Omental fat pad (tissue), 4 donors: ENCODE data around the gene BANP. TPM values are rescaled to one million over a fixed set of nuclear protein-coding genes. Genes with fewer than 3 reads are reported as not detected.
"Not testable (repeated sequence)": the region's sequence is repeated elsewhere in the genome, so short reads cannot be mapped to it uniquely, and the experiment has no call there.

Experiments used
- ATAC-seq: fragments of 150-250 bp; one replicate; pipeline ENCODE4 v1.9.1; 2016; ENCODE audit warnings: mild to moderate bottlenecking, moderate library complexity; ENCODE audit not compliant: low FRiP score
- DNase-seq: peaks from one replicate; pipeline ENCODE4 v3.0.0-alpha.2; 2019; ENCODE audit warnings: low spot score
- CTCF ChIP-seq, 3 donors: fragments of 450-650 bp; IDR thresholded peaks; one replicate each; pipeline ENCODE4 v1.5.1; 2016 to 2017; ENCODE audit warnings: antibody characterized with exemption in 3 of 3, mild to moderate bottlenecking in 3 of 3, moderate library complexity in 2 of 3
- total RNA-seq, 4 donors: library from RNA; depleted of rRNA; stranded (reverse); fragments of >200 nt; gene quantifications; one replicate each; pipeline ENCODE4 v1.1.0, GENCODE V29; 2016

The BANP gene
- total RNA-seq, 4 donors from 2014 or later = 20.5 to 35.8 (median 24.6) TPM

GRCh38 chr16:88099563-88099890 is 148.3 kb downstream of the BANP start:
- no peak for TF ChIP-seq CTCF (IDR thresholded peaks at IDR 0.05)
- no peak for ATAC-seq
- no peak for DNase-seq

- ATAC-seq, DNase-seq: not testable (repeated sequence)
Measured at GRCh38 chr16:88099956-88100355, 148.7 kb downstream of the BANP start.

DNA sequence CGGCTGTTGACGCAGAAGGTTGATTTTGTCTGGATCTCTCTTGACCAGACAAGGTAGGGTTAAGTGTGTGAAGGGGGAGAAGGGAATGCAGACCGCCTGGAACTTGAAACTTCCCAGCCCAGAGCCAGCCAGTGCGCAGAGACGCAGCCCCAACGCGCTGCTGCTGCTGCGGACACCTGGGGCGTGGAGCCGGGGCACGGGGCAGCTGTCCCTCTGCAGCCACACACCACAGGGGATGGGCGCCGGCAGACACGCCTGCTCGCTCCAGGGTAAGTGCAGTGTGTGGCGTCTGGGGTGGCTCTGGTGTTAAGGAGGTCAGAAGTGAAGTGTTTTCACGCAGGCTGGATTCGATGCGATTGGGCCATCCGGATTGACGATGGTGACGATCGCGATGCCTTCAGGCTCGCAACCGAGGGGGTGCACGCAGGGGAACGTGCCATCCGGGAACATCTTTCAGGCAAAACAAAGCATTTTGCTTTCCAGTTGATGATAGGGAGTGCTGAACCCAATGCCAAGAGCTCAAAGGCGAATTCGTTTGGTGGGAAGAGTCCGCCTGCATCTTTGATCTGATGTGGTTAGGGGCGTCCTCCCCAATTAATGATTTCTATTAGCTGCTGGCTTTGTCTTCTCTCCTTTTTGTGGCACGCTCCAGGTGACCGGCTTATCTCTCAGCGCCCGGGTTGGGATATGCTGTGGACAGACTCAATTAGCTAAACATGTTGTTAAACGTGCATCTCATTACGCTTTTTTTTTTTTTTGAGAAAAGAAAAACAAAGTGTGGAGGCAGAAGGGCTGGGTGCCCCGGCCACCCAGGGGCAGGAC is 149.8 kb downstream of the BANP start:
- not testable (repeated sequence) for ATAC-seq, DNase-seq

- ATAC-seq, DNase-seq: not testable (repeated sequence)
Measured at GRCh38 chr16:88101623-88102105, 150.4 kb downstream of the BANP start.

- DNase-seq (no peak), ATAC-seq (no peak)
- no peak for TF ChIP-seq CTCF (IDR thresholded peaks at IDR 0.05)
Measured at GRCh38 chr16:88102597-88102996, 151.4 kb downstream of the BANP start.

- DNase-seq (no peak), ATAC-seq (no peak)
- no peak for TF ChIP-seq CTCF (IDR thresholded peaks at IDR 0.05)
Measured at GRCh38 chr16:88103011-88103410, 151.8 kb downstream of the BANP start.

GRCh38 chr16:88103581-88104188 is 152.5 kb downstream of the BANP start:
- no peak for DNase-seq
- TF ChIP-seq CTCF (IDR thresholded peaks at IDR 0.05) = no peak
- ATAC-seq = no peak

- DNase-seq, ATAC-seq: not testable (repeated sequence)
Measured at GRCh38 chr16:88104363-88104762, 153.1 kb downstream of the BANP start.

GRCh38 chr16:88105574-88106140 is 154.4 kb downstream of the BANP start:
- ATAC-seq, DNase-seq: not testable (repeated sequence)

GRCh38 chr16:88106566-88106965 is 155.3 kb downstream of the BANP start:
- DNase-seq, ATAC-seq: not testable (repeated sequence)
